HepG2 (cell line): ENCODE results near the gene REP15. TPM values are rescaled to one million over a fixed set of nuclear protein-coding genes. Genes with fewer than 3 reads are reported as not detected.

Source experiments
- ATRX ChIP-seq: sonication (generic); formaldehyde crosslinking; IDR thresholded peaks from 2 replicates; pipeline ENCODE4 v1.4.0; 2020; ENCODE audit warnings: missing genetic modification reagents, borderline replicate concordance
- CEBPB ChIP-seq: IDR thresholded peaks from 2 replicates; pipeline ENCODE4 v1.6.1; 2011; ENCODE audit warnings: low read depth, low read length, improper control_type of control experiment, borderline replicate concordance
- HMG20A ChIP-seq: IDR thresholded peaks from 2 replicates; pipeline ENCODE4 v1.6.1; 2016; ENCODE audit warnings: borderline replicate concordance
- HOXA9 ChIP-seq: sonication (generic); formaldehyde crosslinking; IDR thresholded peaks from 2 replicates; pipeline ENCODE4 v1.8.1; 2022; ENCODE audit warnings: missing genetic modification reagents, mild to moderate bottlenecking, moderate library complexity, borderline replicate concordance
- NFIC ChIP-seq: IDR thresholded peaks from 2 replicates; pipeline ENCODE4 v1.6.1; 2012; ENCODE audit warnings: mild to moderate bottlenecking, low read length, inconsistent platforms
- SAP130 ChIP-seq: IDR thresholded peaks from 2 replicates; pipeline ENCODE4 v1.6.1; 2016; ENCODE audit warnings: low read depth
- SOX13 ChIP-seq, 3 experiments: fragments of 450-650 bp in 1 of 3; sonication (generic) in 1 of 3; formaldehyde crosslinking in 1 of 3; IDR thresholded peaks in 2 of 3; conservative IDR thresholded peaks in 1 of 3; 2 replicates each; pipeline versions ENCODE4 v1.5.0 to v1.6.1; 2016 to 2020; ENCODE audit warnings: antibody characterized with exemption in 1 of 3, mild to moderate bottlenecking in 1 of 3, missing compliant biosample characterization in 1 of 3, missing genetic modification reagents in 1 of 3, moderate library complexity in 1 of 3
- ZBTB49 ChIP-seq: sonication (generic); formaldehyde crosslinking; IDR thresholded peaks from 2 replicates; pipeline ENCODE4 v1.4.0; 2020; ENCODE audit warnings: missing genetic modification reagents, borderline replicate concordance
- ZNF20 ChIP-seq: sonication (generic); formaldehyde crosslinking; IDR thresholded peaks from 2 replicates; pipeline ENCODE4 v1.4.0; 2020; ENCODE audit warnings: mild to moderate bottlenecking, moderate library complexity, missing genetic modification reagents
- ZNF280D ChIP-seq: sonication (generic); formaldehyde crosslinking; IDR thresholded peaks from 2 replicates; pipeline ENCODE4 v1.5.1; 2020; ENCODE audit warnings: mild to moderate bottlenecking, missing genetic modification reagents
- ZNF431 ChIP-seq: sonication (generic); formaldehyde crosslinking; IDR thresholded peaks from 2 replicates; pipeline ENCODE4 v1.9.0; 2022; ENCODE audit warnings: missing genetic modification reagents, low read depth, mild to moderate bottlenecking, borderline replicate concordance
- ZNF646 ChIP-seq: sonication (generic); formaldehyde crosslinking; IDR thresholded peaks from 2 replicates; pipeline ENCODE4 v1.9.0; 2021; ENCODE audit warnings: mild to moderate bottlenecking, missing genetic modification reagents
- ZNF772 ChIP-seq: sonication (generic); formaldehyde crosslinking; IDR thresholded peaks from 2 replicates; pipeline ENCODE4 v1.5.0; 2020; ENCODE audit warnings: mild to moderate bottlenecking, missing genetic modification reagents
- ZNF790 ChIP-seq: sonication (generic); formaldehyde crosslinking; IDR thresholded peaks from 2 replicates; pipeline ENCODE4 v1.8.0; 2022; ENCODE audit warnings: missing genetic modification reagents, mild to moderate bottlenecking, borderline replicate concordance
- polyA plus RNA-seq, 8 experiments: library from polyadenylated mRNA; depleted of rRNA in 3 of 8; stranded (reverse) in 7 of 8; unstranded in 1 of 8; fragments of >200 nt; fragmentation: Illumina TruSeq in 4 of 8; extraction: Trizol in 4 of 8; gene quantifications; 2 replicates each; pipeline versions ENCODE4 v1.2.1 to v1.2.3, GENCODE V29; 2011 to 2016; ENCODE audit warnings: low read depth in 4 of 8, missing spikeins in 1 of 8, mixed read lengths in 1 of 8; ENCODE audit not compliant: insufficient read depth in 1 of 8
- total RNA-seq, 5 experiments: library from RNA; depleted of rRNA; stranded (reverse); fragments of >200 nt; fragmentation: Illumina TruSeq; extraction: Trizol; gene quantifications; 2 replicates each; pipeline ENCODE4 v1.2.3, GENCODE V29; 2016; ENCODE audit warnings: low read depth in 1 of 5

REP15 gene
- total and polyA plus RNA-seq, 2 of the 13 experiments (the other 11 are each of a cell fraction or from before 2014, with no cell fraction given), result 0.12 to 0.64 TPM

- TF ChIP-seq ZNF280D (no peak), ATRX (no peak), SAP130 (CRISPR knock-in tag) (peak; percentile 29; the same call in 1 of the 2 replicates), ZNF772 (no peak), CEBPB (peak; percentile 90), NFIC (peak; percentile 50; the same call in 1 of the 2 replicates), ZNF646 (CRISPR knock-in tag) (no peak), HMG20A (CRISPR knock-in tag) (peak; percentile 47; the same call in 1 of the 2 replicates), ZNF20 (CRISPR knock-in tag) (no peak), HOXA9 (CRISPR knock-in tag) (no peak), SOX13 (IDR thresholded peaks at IDR 0.05) (no peak), SOX13 (CRISPR knock-in tag; conservative IDR thresholded peaks at IDR 0.05 in 1 of 2, IDR thresholded peaks at IDR 0.05 in 1 of 2) (peak in 1 of 2 experiments; percentile 41; a peak in 1 of 4 replicates), ZNF790 (CRISPR knock-in tag) (no peak), ZBTB49 (CRISPR knock-in tag) (no peak), ZNF431 (CRISPR knock-in tag) (no peak)
Measured at GRCh38 chr12:27696864-27697564, 767 bp downstream of the REP15 start (continued).
